H1 (cell line): ENCODE data around the gene VSIG10L2. TPM values are rescaled to one million over a fixed set of nuclear protein-coding genes. Genes with fewer than 3 reads are reported as not detected.

Source experiments
- CTCF ChIA-PET: fragments of 300-600 bp; sonication (Branson Sonifier 250); formaldehyde crosslinking; loops from one replicate; lab custom pipeline; 2021; ENCODE audit not compliant: partially characterized antibody; lab: Charles Lee
- POLR2A ChIA-PET: fragments of 300-600 bp; sonication (Branson Sonifier 250); formaldehyde crosslinking; loops from one replicate; lab custom pipeline; 2021; ENCODE audit warnings: inconsistent platforms; ENCODE audit not compliant: partially characterized antibody; lab: Charles Lee
- DNase-seq, 2 experiments: peaks; one replicate each; pipeline versions ENCODE4 v3.0.0 to v3.0.0-alpha.2; 2010 to 2022; ENCODE audit warnings: low spot score in 2 of 2, low read depth in 1 of 2, mixed read lengths in 1 of 2
- FAIRE-seq: peaks from 2 replicates; lab custom pipeline; 2011; peaks lifted over from hg19 to GRCh38; lab: Jason Lieb, UNC
- H2AFZ ChIP-seq: 2 replicates; pipeline ENCODE4 v1.8.1; 2012; ENCODE audit warnings: low read length, inconsistent platforms
- H2AK5ac ChIP-seq: 2 replicates; pipeline ENCODE4 v1.6.1; 2013; ENCODE audit warnings: low read depth, low read length
- H2BK120ac ChIP-seq: replicated peaks from 2 replicates; pipeline ENCODE3; 2013; ENCODE audit warnings: low read depth, low read length, inconsistent platforms
- H2BK12ac ChIP-seq: 2 replicates; pipeline ENCODE4 v1.6.1; 2013; ENCODE audit warnings: low read depth, low read length
- H2BK15ac ChIP-seq: 2 replicates; pipeline ENCODE4 v1.6.1; 2013; ENCODE audit warnings: low read length
- H2BK20ac ChIP-seq: 2 replicates; pipeline ENCODE4 v1.6.1; 2013; ENCODE audit warnings: low read length
- H2BK5ac ChIP-seq: 2 replicates; pipeline ENCODE4 v1.6.1; 2013; ENCODE audit warnings: low read depth, low read length
- H3K14ac ChIP-seq: 2 replicates; pipeline ENCODE4 v1.6.1; 2013; ENCODE audit warnings: inconsistent platforms; ENCODE audit not compliant: insufficient read length
- H3K18ac ChIP-seq: 2 replicates; pipeline ENCODE4 v1.6.1; 2013; ENCODE audit warnings: low read length; ENCODE audit errors: extremely low read depth
- H3K23ac ChIP-seq: 2 replicates; pipeline ENCODE4 v1.6.1; 2013; ENCODE audit warnings: inconsistent platforms; ENCODE audit not compliant: insufficient read length
- H3K23me2 ChIP-seq: 2 replicates; pipeline ENCODE4 v1.6.1; 2013; ENCODE audit warnings: low read depth, low read length
- H3K27ac ChIP-seq: 2 replicates; pipeline ENCODE4 v1.6.1; 2011; ENCODE audit warnings: low read depth, low read length, inconsistent platforms
- H3K27me3 ChIP-seq, 4 experiments: replicated peaks in 1 of 4; 1 replicate in 1 of 4; 2 replicates in 3 of 4; pipeline versions ENCODE4 v1.6.1 to v1.8.1; 2011 to 2013; ENCODE audit warnings: low read length in 3 of 4, mild to moderate bottlenecking in 3 of 4, inconsistent platforms in 2 of 4, mixed read lengths in 2 of 4, moderate library complexity in 1 of 4; ENCODE audit not compliant: control insufficient read depth in 3 of 4, insufficient read depth in 3 of 4; ENCODE audit errors: extremely low read depth in 1 of 4
- H3K36me3 ChIP-seq, 4 experiments: 2 replicates each; pipeline versions ENCODE4 v1.6.1 to v1.8.1; 2011 to 2013; ENCODE audit warnings: mild to moderate bottlenecking in 4 of 4, low read length in 3 of 4, moderate library complexity in 2 of 4, control low read depth in 1 of 4, inconsistent platforms in 1 of 4; ENCODE audit not compliant: insufficient read depth in 4 of 4, control insufficient read depth in 2 of 4
- H3K4ac ChIP-seq: replicated peaks from 2 replicates; pipeline ENCODE3; 2013; ENCODE audit warnings: low read length, low read depth, mixed read lengths, inconsistent platforms; ENCODE audit not compliant: insufficient read length
- H3K4me1 ChIP-seq, 4 experiments: replicated peaks in 1 of 4; 1 replicate in 1 of 4; 2 replicates in 3 of 4; pipeline versions ENCODE4 v1.6.1 to v1.8.1; 2011 to 2013; ENCODE audit warnings: low read length in 3 of 4, inconsistent platforms in 2 of 4, mixed read lengths in 1 of 4; ENCODE audit not compliant: insufficient read depth in 4 of 4, control insufficient read depth in 3 of 4
- H3K4me2 ChIP-seq, 2 experiments: 2 replicates each; pipeline versions ENCODE4 v1.6.1 to v1.8.1; 2011 to 2013; ENCODE audit warnings: low read depth in 2 of 2, low read length in 2 of 2, control low read depth in 1 of 2, inconsistent platforms in 1 of 2, mild to moderate bottlenecking in 1 of 2; ENCODE audit not compliant: insufficient read depth in 1 of 2
- H3K4me3 ChIP-seq, 4 experiments: fragments of 200-600, 300-600 bp in 1 of 4; sonication (generic), shearing (Covaris generic), sonication (Bioruptor Twin) in 1 of 4; 2 replicates each; pipeline versions ENCODE4 v1.5.1 to v1.8.1; 2011 to 2016; ENCODE audit warnings: low read length in 4 of 4, low read depth in 3 of 4, control low read depth in 2 of 4, inconsistent platforms in 2 of 4, mild to moderate bottlenecking in 2 of 4, mixed read lengths in 1 of 4, moderate library complexity in 1 of 4; ENCODE audit not compliant: insufficient read depth in 2 of 4; ENCODE audit errors: extremely low read depth in 1 of 4
- H3K56ac ChIP-seq: replicated peaks from 2 replicates; pipeline ENCODE3; 2013; ENCODE audit warnings: low read depth, mild to moderate bottlenecking, mixed read lengths, low read length, inconsistent platforms; ENCODE audit not compliant: insufficient read length
- H3K79me1 ChIP-seq: 2 replicates; pipeline ENCODE4 v1.6.1; 2013; ENCODE audit warnings: low read depth, low read length, control low read depth
- H3K79me2 ChIP-seq, 2 experiments: 2 replicates each; pipeline versions ENCODE4 v1.6.1 to v1.8.1; 2012 to 2013; ENCODE audit warnings: low read length in 2 of 2, mild to moderate bottlenecking in 2 of 2, inconsistent platforms in 1 of 2; ENCODE audit not compliant: insufficient read depth in 2 of 2, control insufficient read depth in 1 of 2
- H3K9ac ChIP-seq, 4 experiments: replicated peaks in 1 of 4; 1 replicate in 1 of 4; 2 replicates in 3 of 4; pipeline versions ENCODE4 v1.6.1 to v1.8.1; 2011 to 2013; ENCODE audit warnings: low read depth in 3 of 4, low read length in 3 of 4, control low read depth in 2 of 4, mild to moderate bottlenecking in 2 of 4, moderate library complexity in 2 of 4, inconsistent platforms in 1 of 4; ENCODE audit errors: extremely low read depth in 1 of 4
- H3K9me3 ChIP-seq, 2 experiments: 2 replicates each; pipeline versions ENCODE4 v1.6.1 to v1.8.1; 2012 to 2013; ENCODE audit warnings: mild to moderate bottlenecking in 2 of 2, moderate library complexity in 2 of 2, control low read depth in 1 of 2, inconsistent platforms in 1 of 2, low read depth in 1 of 2, low read length in 1 of 2, mixed read lengths in 1 of 2; ENCODE audit not compliant: insufficient read depth in 2 of 2
- H4K20me1 ChIP-seq, 2 experiments: replicated peaks in 1 of 2; 2 replicates each; pipeline versions ENCODE3 to v1.8.1; 2011 to 2013; ENCODE audit warnings: inconsistent platforms in 2 of 2, low read length in 2 of 2, mild to moderate bottlenecking in 1 of 2; ENCODE audit not compliant: insufficient read depth in 2 of 2, control insufficient read depth in 1 of 2
- H4K5ac ChIP-seq: 2 replicates; pipeline ENCODE4 v1.6.1; 2013; ENCODE audit warnings: low read length, low read depth, mixed read lengths, inconsistent platforms; ENCODE audit not compliant: insufficient read length
- H4K8ac ChIP-seq: 2 replicates; pipeline ENCODE4 v1.8.0; 2013; ENCODE audit warnings: mild to moderate bottlenecking, moderate library complexity, low read length, inconsistent platforms; ENCODE audit not compliant: insufficient read depth; ENCODE audit errors: extremely low read depth
- H4K91ac ChIP-seq: replicated peaks from 2 replicates; pipeline ENCODE3; 2013; ENCODE audit warnings: low read length, mixed read lengths, inconsistent platforms; ENCODE audit not compliant: insufficient read length
- ATF2 ChIP-seq: IDR thresholded peaks from 2 replicates; pipeline ENCODE4 v1.6.1; 2012; ENCODE audit warnings: low read length, inconsistent platforms
- CHD1 ChIP-seq: IDR thresholded peaks from 2 replicates; pipeline ENCODE4 v1.6.1; 2012; ENCODE audit warnings: low read depth, low read length, improper control_type of control experiment
- FOSL1 ChIP-seq: IDR thresholded peaks from 2 replicates; pipeline ENCODE4 v1.6.1; 2011; ENCODE audit warnings: mild to moderate bottlenecking, low read depth, low read length, moderate library complexity; ENCODE audit not compliant: insufficient read depth
- GTF2F1 ChIP-seq: IDR thresholded peaks from 2 replicates; pipeline ENCODE4 v1.6.1; 2012; ENCODE audit warnings: low read depth, low read length, improper control_type of control experiment, borderline replicate concordance
- HDAC6 ChIP-seq: IDR thresholded peaks from one replicate; pipeline ENCODE4 v1.7.1; 2012; ENCODE audit warnings: low read depth, mild to moderate bottlenecking, inconsistent platforms, low read length, moderate library complexity
- KDM1A ChIP-seq: fragments of 200-600, 300-600 bp; sonication (generic); IDR thresholded peaks from 2 replicates; pipeline ENCODE4 v1.7.1; 2016; ENCODE audit warnings: mild to moderate bottlenecking, low read length, borderline replicate concordance
- KDM4A ChIP-seq: IDR thresholded peaks from one replicate; pipeline ENCODE4 v1.7.1; 2012; ENCODE audit warnings: low read depth, mild to moderate bottlenecking, moderate library complexity, low read length, inconsistent platforms; ENCODE audit not compliant: severe bottlenecking
- MAX ChIP-seq: IDR thresholded peaks from 2 replicates; pipeline ENCODE4 v1.6.1; 2012; ENCODE audit warnings: inconsistent platforms
- RXRA ChIP-seq: IDR thresholded peaks from 2 replicates; pipeline ENCODE4 v1.6.1; 2011; ENCODE audit warnings: low read depth, mild to moderate bottlenecking, low read length, moderate library complexity; ENCODE audit not compliant: insufficient read depth
- TAF7 ChIP-seq: optimal IDR thresholded peaks from 2 replicates; pipeline ENCODE3; 2011; ENCODE audit warnings: low read depth, mild to moderate bottlenecking, inconsistent platforms, low read length, moderate library complexity, borderline replicate concordance
- TEAD4 ChIP-seq: IDR thresholded peaks from 2 replicates; pipeline ENCODE4 v1.6.1; 2012; ENCODE audit warnings: low read depth, low read length, inconsistent platforms, mixed read lengths
- ZNF274 ChIP-seq: IDR thresholded peaks from 2 replicates; pipeline ENCODE4 v1.7.0; 2012; ENCODE audit warnings: low read length, borderline replicate concordance; ENCODE audit errors: extremely low read depth
- WGBS, 2 experiments: shearing (Covaris generic) in 1 of 2; methylation state at CpG; one replicate each; pipeline versions ENCODE4 v1.1.6 to v1.1.7; 2013 to 2015; ENCODE audit warnings: low lambda C conversion rate in 2 of 2, mixed read lengths in 2 of 2, inconsistent platforms in 1 of 2, low coverage in 1 of 2, missing lambda C conversion rate in 1 of 2; ENCODE audit not compliant: insufficient replicate concordance in 2 of 2, insufficient coverage in 1 of 2, insufficient read length in 1 of 2; ENCODE audit errors: extremely low coverage in 1 of 2, missing lambda C conversion rate in 1 of 2; 5-methylcytosine and 5-hydroxymethylcytosine counted together
- polyA plus RNA-seq, 7 experiments: library from polyadenylated mRNA; depleted of rRNA in 3 of 7; stranded (reverse) in 5 of 7; unstranded in 2 of 7; fragments of >200 nt in 5 of 7; fragments of 200-250 nt in 2 of 7; gene quantifications; 1 replicate in 5 of 7; 2 replicates in 1 of 7; 4 replicates in 1 of 7; pipeline versions ENCODE4 v1.2.1 to v1.2.3, GENCODE V29; 2011 to 2013; ENCODE audit warnings: missing spikeins in 2 of 7, mixed read lengths in 2 of 7
- total RNA-seq: library from RNA; stranded (reverse); fragmentation: NEBNext Ultra II Directional; extraction: Animal tissue kit (Norgen Biotek cat#: 25700); gene quantifications from 2 replicates; pipeline ENCODE4 v1.2.1, GENCODE V29; 2021

VSIG10L2 gene
- total and polyA plus RNA-seq, 2 of the 8 experiments (the other 6 are each of a cell fraction or from before 2014, with no cell fraction given) = not detected

GRCh38 chr11:125968354-125968753, 22.5 kb downstream of the VSIG10L2 start:
- no peak for FAIRE-seq
- Histone ChIP-seq H3K23me2 (no peaks in the 10 kb centered on the region), H3K27me3 (no peaks in the 10 kb centered on the region), H2BK5ac (no peak overlapping the region), H2BK120ac (no peak overlapping the region), H3K79me1 (no peaks in the 10 kb centered on the region), H3K14ac (no peak overlapping the region), H3K4ac (no peak overlapping the region), H2AFZ (no peak overlapping the region), H2BK20ac (no peak overlapping the region), H3K23ac (no peak overlapping the region), H3K9me3 (no peaks in the 10 kb centered on the region), H3K27ac (no peak overlapping the region), H3K36me3 (peaks cover 0 to 4% (median 0%) of the 10 kb centered on the region in 4 experiments; a peak in 2 of 8 replicates), H3K4me2 (no peak overlapping the region), H2AK5ac (no peak overlapping the region), H3K9ac (no peak overlapping the region), H3K79me2 (no peaks in the 10 kb centered on the region), H3K4me1 (no peaks in the 10 kb centered on the region), H3K56ac (no peak overlapping the region), H2BK12ac (no peak overlapping the region), H3K18ac (no peak overlapping the region), H3K4me3 (no peak overlapping the region), H4K5ac (no peak overlapping the region), H2BK15ac (no peak overlapping the region), H4K91ac (no peak overlapping the region), H4K8ac (no peak overlapping the region), H4K20me1 (no peaks in the 10 kb centered on the region)
- no peak for DNase-seq
- ChIA-PET CTCF (interaction anchor here (0.7 to 1.2 kb wide), 2 partner anchors 12 to 26 kb away, joined by 3 to 4 read pairs; no protein-coding TSS in a partner anchor), POLR2A (no interaction called here)
- 96% methylated on average over 7 of the region's 7 CpGs; no CpG with 5 or more reads in 1 of the 2 experiments for WGBS, 2 experiments
- TF ChIP-seq ZNF274 = no peak
- TF ChIP-seq GTF2F1 = no peak
- no peak for TF ChIP-seq MAX
- TF ChIP-seq KDM1A = no peak
- no peak for TF ChIP-seq ATF2
- no peak for TF ChIP-seq TEAD4
- no peak for TF ChIP-seq KDM4A
- TF ChIP-seq TAF7 = no peak
- no peak for TF ChIP-seq CHD1
- no peak for TF ChIP-seq FOSL1
- TF ChIP-seq RXRA = no peak
- no peak for TF ChIP-seq HDAC6
